GM12873 (cell line): ENCODE data around the gene FILIP1.

ENCODE experiments used
- TF ChIP-seq, protein P1 (sequence below): IDR thresholded peaks from 2 replicates; pipeline ENCODE4 v1.5.1; 2012; ENCODE audit warnings: low read depth, mild to moderate bottlenecking, moderate library complexity, low read length, control low read depth; ENCODE audit not compliant: insufficient read depth; ENCODE audit errors: missing control alignments

Gene FILIP1

DNA sequence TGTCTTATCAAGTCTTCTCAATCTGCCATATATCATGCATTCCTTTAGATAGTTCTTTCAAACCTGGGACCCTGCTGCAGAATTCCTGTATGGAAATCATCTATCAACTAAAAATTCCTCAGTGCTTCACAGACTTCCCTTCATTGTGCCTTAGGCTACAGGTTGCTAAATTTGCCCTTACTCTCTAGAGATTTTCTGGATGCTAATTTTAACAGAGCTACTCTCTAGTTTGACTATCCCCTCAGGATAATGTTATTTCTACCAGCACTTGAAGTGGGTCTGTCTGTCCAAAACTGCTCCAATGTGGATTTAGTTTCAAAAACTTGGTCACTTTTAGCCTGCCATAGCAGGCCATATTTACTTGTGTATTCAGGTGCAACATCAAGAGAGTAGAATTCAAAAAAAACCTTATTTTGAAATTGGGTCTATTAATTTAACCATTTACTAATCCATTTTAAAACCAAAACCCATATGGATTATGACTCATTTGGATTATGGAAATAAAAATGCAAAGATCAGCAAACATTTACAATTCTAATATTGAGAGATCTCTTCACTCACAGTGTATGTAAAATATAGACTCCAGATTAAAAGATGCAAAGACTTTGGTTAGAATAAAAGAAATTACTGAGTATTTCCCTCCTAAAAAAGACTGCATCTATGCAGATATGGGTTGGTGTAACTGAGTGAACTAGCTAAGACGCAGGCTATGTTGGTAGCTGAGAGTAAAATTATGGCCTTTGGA lies 236.1 kb downstream of the FILIP1 start:
- TF ChIP-seq, protein P1, sequence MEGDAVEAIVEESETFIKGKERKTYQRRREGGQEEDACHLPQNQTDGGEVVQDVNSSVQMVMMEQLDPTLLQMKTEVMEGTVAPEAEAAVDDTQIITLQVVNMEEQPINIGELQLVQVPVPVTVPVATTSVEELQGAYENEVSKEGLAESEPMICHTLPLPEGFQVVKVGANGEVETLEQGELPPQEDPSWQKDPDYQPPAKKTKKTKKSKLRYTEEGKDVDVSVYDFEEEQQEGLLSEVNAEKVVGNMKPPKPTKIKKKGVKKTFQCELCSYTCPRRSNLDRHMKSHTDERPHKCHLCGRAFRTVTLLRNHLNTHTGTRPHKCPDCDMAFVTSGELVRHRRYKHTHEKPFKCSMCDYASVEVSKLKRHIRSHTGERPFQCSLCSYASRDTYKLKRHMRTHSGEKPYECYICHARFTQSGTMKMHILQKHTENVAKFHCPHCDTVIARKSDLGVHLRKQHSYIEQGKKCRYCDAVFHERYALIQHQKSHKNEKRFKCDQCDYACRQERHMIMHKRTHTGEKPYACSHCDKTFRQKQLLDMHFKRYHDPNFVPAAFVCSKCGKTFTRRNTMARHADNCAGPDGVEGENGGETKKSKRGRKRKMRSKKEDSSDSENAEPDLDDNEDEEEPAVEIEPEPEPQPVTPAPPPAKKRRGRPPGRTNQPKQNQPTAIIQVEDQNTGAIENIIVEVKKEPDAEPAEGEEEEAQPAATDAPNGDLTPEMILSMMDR, result no peak

DNA sequence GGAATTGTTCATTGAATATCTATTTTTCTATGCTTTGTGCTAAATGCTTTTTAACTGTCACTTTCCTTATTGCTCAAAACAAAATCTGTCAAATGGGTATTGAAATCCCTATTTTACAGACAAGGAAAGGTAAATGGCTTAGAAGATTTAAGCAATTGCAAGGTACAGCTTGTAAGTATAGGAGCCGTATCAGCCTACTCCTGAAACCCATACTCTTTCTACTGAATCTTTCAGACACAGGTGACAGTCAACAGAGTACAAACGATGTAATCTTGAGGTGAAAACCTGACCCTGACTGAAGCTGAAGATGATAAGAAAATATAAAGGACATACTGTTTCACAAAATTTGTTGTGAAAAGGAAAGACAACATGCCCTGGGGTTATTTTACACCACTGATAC lies 243.0 kb downstream of the FILIP1 start:
- TF ChIP-seq, protein P1, result no peak

DNA sequence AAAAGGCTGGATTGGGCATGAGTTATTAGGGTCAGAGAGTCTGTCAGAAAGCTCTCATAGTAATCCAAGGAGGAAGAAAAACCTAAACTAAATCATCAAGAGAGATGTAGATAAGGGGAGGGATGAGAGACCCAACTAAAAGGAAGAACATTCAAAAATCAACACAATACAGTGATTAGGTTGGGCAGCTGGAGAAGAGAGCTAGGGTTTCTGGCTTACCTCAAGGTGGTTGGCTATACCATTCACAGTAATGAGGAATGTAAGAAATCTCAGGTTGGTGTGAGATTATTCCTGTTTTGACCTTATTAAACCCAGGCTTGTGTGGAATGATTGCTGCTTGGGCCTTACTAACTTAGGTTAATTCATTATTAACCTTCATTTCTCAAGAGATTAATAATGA lies 243.8 kb downstream of the FILIP1 start:
- TF ChIP-seq, protein P1, result no peak

DNA sequence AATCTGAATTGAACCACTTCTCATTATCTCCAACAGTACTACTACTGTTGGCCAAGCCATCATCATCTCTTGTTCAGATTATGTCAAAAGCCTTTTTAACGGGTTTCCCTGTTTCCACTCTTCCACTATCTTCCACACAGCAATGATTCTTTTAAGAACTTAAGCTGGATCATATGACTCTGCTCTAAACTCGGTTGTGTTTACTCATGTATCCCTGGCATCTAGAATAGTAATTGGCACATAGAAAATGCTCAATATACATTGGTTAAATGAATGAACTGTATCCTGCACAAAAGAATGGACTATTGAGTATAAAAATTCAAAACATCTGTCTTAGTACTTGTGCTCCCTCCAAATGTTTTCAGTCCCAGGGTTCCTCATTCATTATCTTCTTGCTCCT lies 247.2 kb downstream of the FILIP1 start:
- TF ChIP-seq, protein P1, result no peak

DNA sequence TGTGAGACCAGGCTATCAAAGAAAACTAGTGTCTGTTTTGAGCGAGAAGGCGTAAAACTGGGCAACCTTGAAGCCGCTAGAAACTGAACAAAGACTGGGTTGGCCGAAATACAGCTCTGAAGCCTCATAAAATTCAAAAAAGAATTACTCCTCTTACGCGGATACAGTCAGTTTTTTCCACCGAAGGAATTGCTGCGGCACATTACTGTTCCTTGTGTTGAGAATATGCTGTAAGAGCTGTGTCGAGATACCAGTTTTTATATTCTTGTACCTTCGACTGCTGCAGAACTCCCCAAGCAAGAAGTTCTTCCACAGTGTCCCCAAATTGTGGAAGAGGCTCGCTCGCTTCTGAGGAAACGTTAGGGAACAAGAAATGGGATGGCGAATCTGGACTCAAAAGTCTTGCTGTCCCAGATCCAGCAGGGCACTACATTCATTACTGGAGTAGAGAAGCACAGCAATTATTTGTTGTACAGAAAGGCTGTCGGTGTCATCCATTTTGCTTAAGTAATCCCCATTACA lies 249.5 kb downstream of the FILIP1 start:
- TF ChIP-seq, protein P1, result no peak

DNA sequence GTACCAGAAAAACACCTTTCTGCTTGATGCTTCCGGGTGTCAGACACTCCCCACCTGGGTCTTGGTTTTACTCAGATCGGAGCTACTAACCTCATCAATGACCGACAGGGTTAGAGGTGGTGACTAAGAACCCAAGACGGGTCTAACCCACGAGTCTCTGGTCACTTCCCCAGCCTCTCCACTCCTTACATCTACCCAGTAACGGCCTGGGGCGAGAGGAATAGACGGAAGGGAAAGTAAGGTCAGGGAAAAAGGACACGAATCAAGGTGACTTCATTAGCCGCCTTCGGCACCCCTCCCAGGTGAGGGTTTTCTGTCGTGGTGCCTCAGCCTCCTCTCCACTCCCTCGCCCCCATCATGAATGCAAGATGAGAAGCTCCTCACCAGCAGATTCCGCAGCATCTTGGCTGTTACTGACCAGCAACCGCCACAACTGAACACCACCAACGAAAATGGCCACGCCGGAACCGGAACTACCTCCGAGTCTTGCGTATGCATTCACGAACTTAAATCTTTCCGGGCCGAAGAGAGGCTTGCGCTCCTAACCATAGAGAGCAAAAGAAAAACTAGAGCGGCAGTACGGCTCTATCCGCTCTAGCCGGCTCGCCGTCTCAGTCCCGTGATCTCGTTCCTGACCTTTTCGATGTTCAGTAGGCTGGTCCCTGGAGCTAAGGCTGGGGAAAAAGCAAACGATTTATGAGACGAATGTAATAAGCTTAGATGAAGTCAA lies 250.1 kb downstream of the FILIP1 start, which contains the start of gene COX7A2:
Gene COX7A2, minus strand, starts transcription at position 469 of the 730 bp plus-strand sequence. Its CDS starts 67 bp downstream, at position 402.
- TF ChIP-seq, protein P1, result no peak
